Measurements from ENCODE around the gene SLC49A3.
"Not testable (repeated sequence)": the region's sequence is repeated elsewhere in the genome, so short reads cannot be mapped to it uniquely, and the experiment has no call there.

Gene SLC49A3

DNA sequence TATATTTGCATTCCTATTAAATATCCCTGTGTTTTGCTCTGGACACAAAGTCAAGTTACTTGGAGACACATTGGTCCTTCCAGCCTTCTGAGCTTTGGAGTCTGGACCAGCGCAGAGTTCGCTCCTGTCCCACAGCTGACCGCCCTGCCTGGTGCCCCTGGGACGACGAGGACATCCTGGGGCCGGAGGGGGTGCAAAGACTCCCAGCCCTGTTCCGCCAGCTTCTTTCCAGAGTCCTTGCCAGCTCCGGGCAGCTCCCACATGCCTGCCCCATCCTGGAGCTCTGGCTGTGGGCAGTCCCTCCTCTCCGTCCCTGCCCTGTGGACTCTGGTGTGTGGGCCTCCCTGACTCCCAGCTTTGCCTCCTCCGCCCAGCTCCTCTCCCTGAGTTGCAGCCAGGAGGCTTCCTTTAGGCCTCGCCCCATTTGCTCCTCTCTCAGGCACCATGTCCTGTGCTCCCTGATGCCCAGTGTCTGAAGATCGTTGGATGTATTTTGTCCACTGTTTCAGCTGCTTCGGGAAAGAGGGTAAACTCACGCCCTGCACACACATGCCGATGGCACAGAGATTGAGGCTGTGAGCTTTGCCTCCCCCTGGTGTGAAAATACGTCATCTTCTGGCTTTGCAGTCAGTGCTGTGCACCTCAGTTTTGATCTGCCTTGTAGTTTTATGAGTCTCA is 11.8 kb upstream of the SLC49A3 start:
- no peak for DNase-seq

- no peak for DNase-seq
Measured at GRCh38 chr4:699816-700580, 11.0 kb upstream of the SLC49A3 start.

GRCh38 chr4:694341-694940 is 5.5 kb upstream of the SLC49A3 start:
- DNase-seq, result not testable (repeated sequence)

GRCh38 chr4:692771-693554 is 4.0 kb upstream of the SLC49A3 start:
- DNase-seq, result no peak

DNA sequence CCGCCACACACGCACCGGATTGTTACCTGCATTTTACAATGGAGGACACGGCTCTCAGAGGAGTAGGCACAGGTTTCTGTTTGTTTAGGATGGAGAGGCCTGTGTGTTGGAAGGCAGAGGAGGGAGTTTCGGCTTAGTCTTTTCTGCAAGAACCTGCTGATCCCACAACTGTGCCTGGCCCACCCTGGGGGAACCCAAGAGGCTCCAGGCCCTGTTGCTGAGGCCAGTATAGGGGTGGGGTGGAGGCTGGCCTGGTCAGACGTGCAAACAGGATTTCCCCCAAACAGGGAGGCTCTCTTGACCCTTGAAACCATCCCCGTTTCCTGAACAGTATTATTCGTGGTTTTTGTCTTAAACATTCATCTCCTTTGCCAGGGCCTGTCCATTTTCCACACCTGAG is 772 bp upstream of the SLC49A3 start:
- DNase-seq, result no peak

- no peak for DNase-seq
Measured at GRCh38 chr4:687971-688853, 739 bp downstream of the SLC49A3 start.

DNA sequence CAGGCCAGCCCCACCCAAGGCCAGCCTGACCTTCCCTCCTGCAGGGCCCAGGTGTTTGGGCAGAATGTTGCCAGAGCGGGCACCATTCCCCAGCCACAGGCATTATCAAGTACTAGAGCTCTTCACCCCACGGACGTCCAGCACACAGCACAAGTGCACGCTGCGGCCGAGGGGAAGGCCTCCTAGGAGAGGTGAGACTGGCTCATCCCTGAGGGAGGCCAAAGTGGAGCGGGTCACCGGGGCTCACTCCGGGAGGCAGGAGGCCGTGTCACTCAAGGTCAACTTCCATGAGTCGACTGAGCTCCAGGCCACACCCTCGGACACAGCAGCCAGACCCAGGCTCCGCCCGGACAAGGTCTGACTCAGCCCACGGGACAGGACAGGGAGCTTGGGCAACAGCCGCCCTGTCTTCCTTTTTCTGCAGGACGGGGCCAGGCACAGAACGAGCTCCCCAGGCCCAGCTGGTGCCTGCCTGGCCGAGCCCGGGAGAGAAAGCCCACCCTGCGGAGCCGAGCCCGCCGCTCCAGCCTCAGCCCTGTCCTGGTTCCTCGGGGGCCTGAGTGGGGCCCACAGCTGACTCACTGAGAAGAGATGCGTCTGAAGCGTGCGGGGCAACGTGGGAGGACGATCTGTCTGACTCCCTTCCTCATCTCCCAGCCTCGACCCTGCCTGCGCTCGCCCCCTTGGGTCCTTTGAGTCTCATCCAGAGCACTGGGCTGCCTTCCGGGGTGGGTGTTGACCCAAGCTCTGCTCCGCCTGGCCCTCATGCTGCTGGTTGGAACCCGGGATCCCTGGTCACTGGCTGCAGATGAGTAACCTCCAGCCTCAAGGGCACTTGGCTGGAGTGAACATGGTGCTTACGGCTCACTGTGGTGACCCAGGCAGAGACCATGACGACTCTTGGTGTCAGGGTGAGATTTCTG is 1.6 kb downstream of the SLC49A3 start:
- no peak for DNase-seq

DNA sequence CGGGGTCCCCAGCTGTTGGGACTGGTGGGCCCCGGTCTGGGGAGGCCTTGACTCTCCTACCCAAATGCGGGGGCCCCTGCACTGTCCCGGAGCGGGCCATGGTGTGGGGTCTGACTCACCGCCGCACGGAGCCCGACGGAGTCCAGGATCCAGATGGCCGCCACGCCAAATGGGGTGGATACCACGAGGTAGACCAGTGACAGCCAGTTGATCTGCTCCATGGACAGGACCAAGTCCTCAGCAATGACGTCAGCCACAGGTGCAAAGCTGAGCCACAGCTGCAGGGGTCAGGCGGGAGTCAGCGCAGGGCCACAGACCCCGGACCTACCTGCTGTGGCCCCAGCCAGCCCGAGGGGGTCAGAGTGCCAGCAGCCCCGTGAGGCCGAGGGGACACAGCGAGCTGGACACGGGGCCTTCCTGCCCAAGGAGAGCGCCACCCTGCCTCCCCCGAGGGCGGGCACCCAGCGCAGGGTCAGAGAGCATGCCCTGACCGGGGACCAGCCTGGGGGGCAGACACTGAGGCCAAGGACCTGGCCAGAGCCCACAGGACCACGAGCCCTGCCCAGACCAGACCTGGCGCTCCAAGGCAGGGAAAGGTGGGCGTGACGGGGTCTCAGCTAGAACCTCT is 2.4 kb downstream of the SLC49A3 start:
- DNase-seq, result no peak

DNA sequence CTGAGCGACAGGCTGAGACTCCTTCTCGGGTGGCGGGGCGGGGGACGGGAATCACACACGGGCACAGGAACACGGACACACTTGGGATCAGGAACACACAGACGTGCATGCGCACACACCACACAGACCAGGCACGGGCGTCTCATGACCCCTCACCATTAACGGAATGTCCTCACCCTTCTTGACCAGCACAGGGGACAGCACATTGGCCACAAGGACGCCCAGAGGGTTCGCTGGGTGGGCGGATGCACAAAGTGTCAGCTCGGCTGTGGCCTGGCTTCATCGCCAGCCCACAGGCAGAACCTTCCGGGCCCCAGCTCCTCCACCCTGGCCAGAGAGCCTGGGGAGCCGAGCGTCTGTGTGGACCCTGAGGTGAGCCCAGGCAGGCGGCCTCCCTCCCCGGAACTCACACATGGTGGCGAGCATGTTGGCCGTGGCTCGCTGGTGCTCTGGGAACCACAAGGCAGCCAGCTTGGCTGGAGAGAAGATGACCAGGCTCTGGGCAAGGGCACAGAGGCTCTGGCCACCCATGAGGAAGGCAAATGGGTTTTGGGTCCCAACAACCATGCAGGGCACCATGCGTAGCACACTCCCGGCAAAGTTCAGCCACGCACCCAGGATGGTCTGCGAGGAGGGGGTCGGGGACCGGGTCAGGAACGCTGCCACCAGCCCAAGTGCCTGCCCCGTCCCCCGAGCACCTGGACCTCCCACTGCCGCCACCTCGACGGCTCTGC is 3.1 kb downstream of the SLC49A3 start:
- no peak for DNase-seq

DNA sequence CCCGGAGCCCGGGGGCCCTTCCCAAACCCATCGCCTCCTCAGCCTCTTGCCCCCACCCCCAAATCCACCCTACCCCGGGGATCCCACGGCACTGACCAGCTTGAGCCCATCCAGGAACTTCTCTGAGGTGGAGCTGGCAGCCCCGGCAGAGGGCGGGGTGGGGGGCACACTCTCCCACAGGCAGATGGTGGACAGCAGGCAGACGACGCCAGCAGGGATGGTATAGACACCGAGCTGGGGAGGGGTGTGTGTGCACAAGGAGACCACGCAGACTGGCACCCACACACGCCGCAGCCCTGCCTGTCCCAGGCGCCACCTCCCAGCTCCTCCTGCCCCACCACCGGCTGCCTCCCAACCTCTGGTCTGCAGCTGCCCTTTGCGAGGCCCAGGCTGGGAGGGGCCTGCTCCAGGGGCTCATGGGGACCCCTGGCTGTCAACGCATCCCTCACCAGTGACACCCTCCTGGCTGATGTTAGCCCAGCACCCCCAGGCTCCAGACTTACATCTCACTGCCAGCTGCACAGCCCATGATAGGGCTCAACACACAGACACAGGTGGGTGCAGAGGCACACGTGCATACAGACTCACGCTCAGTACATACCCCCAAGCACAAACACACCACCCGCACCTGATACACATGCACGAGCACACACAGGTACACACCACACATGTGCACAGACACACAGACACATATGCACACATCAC is 4.2 kb downstream of the SLC49A3 start:
- no peak for DNase-seq

GRCh38 chr4:683982-684622 is 4.8 kb downstream of the SLC49A3 start:
- no peak for DNase-seq

DNA sequence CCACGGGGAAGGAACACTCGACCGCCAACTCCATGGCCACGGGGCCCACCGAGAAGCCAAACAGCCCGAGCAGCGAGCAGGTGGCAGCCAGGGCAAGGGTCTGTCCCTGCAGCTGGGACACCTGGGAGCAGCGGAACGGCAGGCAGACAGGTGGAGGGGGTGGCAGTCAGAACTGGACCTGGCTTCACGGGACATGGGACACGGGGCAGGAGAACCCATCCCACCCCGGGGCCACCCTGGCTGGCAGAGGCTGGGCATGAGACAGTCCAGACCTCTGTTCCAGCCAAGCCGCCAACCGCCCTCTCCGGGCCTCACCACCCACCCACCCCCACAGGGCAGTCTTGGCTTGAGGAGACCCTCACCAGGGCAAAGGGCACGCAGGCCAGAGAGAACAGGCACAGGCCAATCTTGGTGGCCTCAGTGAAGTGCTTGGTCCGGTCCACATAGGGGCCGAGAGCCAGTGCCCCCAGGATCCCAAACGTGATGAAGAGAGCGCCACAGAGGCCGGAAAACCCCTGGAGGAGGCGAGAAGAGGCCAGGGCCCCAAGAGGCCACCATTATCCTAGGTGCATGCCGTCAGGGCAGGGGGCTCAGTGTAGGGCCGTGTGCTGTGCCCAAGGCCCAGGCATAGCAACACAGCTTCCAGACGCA is 5.6 kb downstream of the SLC49A3 start:
- no peak for DNase-seq

DNA sequence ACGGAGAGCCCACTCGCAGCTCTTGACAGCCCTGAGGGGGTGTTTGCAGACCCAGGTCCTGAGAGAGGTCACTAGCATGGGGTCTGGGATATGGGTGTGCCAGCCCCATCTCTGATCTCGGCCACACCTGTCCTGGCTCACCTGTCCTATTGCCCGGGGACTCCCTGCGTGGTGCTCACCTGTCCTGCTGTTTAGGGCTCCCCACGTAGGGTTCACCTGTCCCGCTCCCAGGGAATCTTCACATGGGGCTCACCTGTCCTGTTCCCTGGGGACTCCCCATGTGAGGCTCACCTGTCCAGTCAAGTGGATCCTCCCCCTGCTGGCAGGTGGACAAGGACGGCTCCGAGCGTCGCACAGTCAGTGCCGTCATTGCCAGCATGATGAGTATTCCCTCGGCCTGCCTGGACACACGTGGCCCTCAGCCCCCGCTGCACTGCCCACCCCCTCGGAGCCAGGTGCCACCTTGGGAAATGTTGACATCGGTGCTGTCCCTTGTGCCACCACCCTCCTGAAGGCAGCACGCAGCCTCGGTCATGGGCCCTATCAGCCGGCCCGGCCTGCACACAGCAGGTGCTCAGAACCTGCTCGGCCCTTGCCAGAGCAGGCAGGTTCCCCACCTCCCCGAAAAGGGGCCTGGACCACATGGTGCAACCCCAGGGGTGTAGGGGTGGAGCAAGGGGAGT is 6.3 kb downstream of the SLC49A3 start:
- no peak for DNase-seq

DNA sequence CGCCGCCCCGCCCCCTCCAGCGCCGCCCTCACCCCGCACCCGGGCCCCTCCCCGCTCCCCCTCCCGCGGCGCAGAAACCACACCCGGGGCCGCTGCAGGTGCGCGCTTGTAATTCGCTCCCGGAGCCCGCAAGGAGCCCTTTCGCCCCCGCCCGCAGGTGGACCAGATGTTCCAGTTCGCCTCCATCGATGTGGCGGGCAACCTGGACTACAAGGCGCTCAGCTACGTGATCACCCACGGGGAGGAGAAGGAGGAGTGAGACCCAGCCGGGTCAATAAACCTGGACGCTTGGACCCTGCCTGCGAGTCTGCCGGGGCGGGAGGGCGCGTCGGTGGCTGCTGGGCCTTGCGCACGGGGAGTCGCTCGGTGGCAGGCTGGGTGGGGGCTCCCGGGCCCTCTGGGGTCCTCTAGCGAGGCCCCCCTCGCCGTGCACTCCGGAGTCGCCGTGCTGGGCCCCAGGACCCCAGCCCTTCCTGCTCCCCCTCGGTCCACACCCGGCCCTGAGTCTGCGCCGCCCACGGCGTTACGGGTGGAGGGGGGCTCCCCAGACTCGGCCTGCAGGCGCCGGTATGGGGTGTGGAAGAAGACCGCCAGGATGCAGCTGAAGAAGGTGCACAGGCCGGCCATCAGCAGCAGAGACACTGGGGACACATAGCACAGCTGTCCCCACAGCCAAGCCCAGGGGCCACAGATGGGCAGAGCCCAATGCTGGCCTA is 7.1 kb downstream of the SLC49A3 start:
- DNase-seq, result no peak

DNA sequence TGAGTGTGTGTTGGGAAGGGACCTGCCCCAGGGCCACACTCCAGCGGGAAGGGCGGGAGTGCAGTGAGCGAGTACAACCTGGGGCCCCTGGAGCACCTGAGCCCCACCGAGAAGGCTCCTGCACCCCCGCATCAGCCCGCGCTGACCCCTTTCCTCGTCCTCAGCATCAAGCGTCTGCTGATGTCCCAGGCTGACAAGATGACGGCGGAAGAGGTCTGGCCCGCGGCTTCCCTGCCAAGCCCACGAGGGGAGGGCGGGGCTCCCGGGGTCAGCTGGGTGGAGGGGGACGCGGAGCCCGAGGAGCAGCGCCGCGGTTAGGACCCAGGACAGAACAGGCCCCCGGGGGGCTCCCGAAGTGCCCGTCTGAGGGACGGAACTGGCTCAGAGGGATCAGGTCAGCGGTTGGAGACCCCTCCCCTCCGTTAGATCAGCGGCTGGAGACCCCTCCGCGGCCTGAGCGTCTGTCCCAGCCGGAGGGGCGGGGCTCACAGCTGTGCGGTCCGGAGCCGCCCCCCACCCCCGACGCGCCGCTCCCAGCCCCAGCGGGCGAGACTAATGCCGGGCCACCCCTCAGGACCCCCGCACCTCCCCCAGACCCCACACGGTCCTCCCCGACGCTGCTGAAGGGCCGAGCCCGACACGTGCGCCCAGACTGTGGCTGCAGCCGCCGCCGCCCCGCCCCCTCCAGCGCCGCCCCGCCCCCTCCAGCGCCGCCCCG is 7.9 kb downstream of the SLC49A3 start:
- no peak for DNase-seq

GRCh38 chr4:680551-680927 is 8.4 kb downstream of the SLC49A3 start:
- no peak for DNase-seq

Data from AML-193 (cell line).